Endodermal cell (in vitro differentiated cells): ENCODE measurements around the gene TMEM231. TPM values are rescaled to one million over a fixed set of nuclear protein-coding genes. Genes with fewer than 3 reads are reported as not detected.
"Not testable (repeated sequence)": the region's sequence is repeated elsewhere in the genome, so short reads cannot be mapped to it uniquely, and the experiment has no call there.

Source experiments
- DNase-seq: peaks from one replicate; pipeline ENCODE4 v3.0.0-alpha.2; 2017
- H3K27ac ChIP-seq: 2 replicates; pipeline ENCODE4 v1.5.1; 2013; ENCODE audit warnings: mild to moderate bottlenecking, low read depth, low read length, moderate library complexity
- H3K27me3 ChIP-seq: 2 replicates; pipeline ENCODE4 v1.6.1; 2013; ENCODE audit warnings: mild to moderate bottlenecking, low read length, moderate library complexity; ENCODE audit not compliant: insufficient read depth, control insufficient read depth, poor library complexity, severe bottlenecking
- H3K36me3 ChIP-seq: 2 replicates; pipeline ENCODE4 v1.7.0; 2013; ENCODE audit warnings: mild to moderate bottlenecking, low read length, moderate library complexity; ENCODE audit not compliant: control insufficient read depth, insufficient read depth
- H3K4me1 ChIP-seq: one replicate; pipeline ENCODE4 v1.7.0; 2013; ENCODE audit warnings: low read length; ENCODE audit not compliant: control insufficient read depth, insufficient read depth
- H3K4me3 ChIP-seq: 2 replicates; pipeline ENCODE4 v1.5.1; 2013; ENCODE audit warnings: mild to moderate bottlenecking, low read length, moderate library complexity
- H3K9ac ChIP-seq: 2 replicates; pipeline ENCODE4 v1.6.1; 2013; ENCODE audit warnings: mild to moderate bottlenecking, low read length, moderate library complexity; ENCODE audit not compliant: poor library complexity, severe bottlenecking; ENCODE audit errors: extremely low read depth
- H3K9me3 ChIP-seq: 2 replicates; pipeline ENCODE4 v1.6.1; 2013; ENCODE audit warnings: mild to moderate bottlenecking, low read length, moderate library complexity; ENCODE audit not compliant: control insufficient read depth
- H3K27ac Mint-ChIP-seq: 2 replicates; pipeline ENCODE4 v1.8.0; 2020; ENCODE audit warnings: mixed read lengths
- H3K27me3 Mint-ChIP-seq: 2 replicates; pipeline ENCODE4 v1.8.0; 2021; ENCODE audit warnings: mild to moderate bottlenecking, mixed read lengths; ENCODE audit not compliant: insufficient read depth
- H3K36me3 Mint-ChIP-seq: 2 replicates; pipeline ENCODE4 v1.8.0; 2020; ENCODE audit warnings: low read depth, mixed read lengths
- H3K4me1 Mint-ChIP-seq: 2 replicates; pipeline ENCODE4 v1.8.0; 2020; ENCODE audit warnings: mixed read lengths
- H3K4me3 Mint-ChIP-seq: 2 replicates; pipeline ENCODE4 v1.8.0; 2020; ENCODE audit warnings: mild to moderate bottlenecking, moderate library complexity, mixed read lengths
- H3K9me3 Mint-ChIP-seq: 2 replicates; pipeline ENCODE4 v1.8.0; 2020; ENCODE audit warnings: mild to moderate bottlenecking, mixed read lengths
- CTCF ChIP-seq: fragments of 200-600 bp; sonication (generic); conservative IDR thresholded peaks from 2 replicates; pipeline ENCODE4 v1.5.0; 2021; ENCODE audit warnings: antibody characterized with exemption, mild to moderate bottlenecking
- WGBS, 2 experiments: methylation state at CpG; one replicate each; pipeline versions ENCODE4 v1.1.5 to v1.1.7; 2013; ENCODE audit warnings: missing lambda C conversion rate in 2 of 2, mixed read lengths in 1 of 2; ENCODE audit not compliant: insufficient coverage in 1 of 2, insufficient read length in 1 of 2; 5-methylcytosine and 5-hydroxymethylcytosine counted together
- total RNA-seq, 2 donors: library from RNA; stranded (reverse); fragmentation: NEBNext Ultra II Directional in 1 of 2; extraction: Animal tissue kit (Norgen Biotek cat#: 25700) in 1 of 2; gene quantifications; 2 replicates in 1 of 2; 3 replicates in 1 of 2; pipeline ENCODE4 v1.2.1, GENCODE V29; 2021

TMEM231 gene
- total RNA-seq, 2 donors from 2014 or later, result 11.9 to 15.7 TPM

- H3K36me3 Mint-ChIP-seq, result peaks cover under 1% of the 10 kb centered on the region
- no peaks in the 10 kb centered on the region for H3K4me1 Mint-ChIP-seq
- Histone ChIP-seq H3K4me3 (no peak overlapping the region), H3K9me3 (no peaks in the 10 kb centered on the region), H3K27me3 (no peaks in the 10 kb centered on the region), H3K36me3 (no peaks in the 10 kb centered on the region), H3K4me1 (no peaks in the 10 kb centered on the region), H3K27ac (no peak overlapping the region), H3K9ac (no peak overlapping the region)
- H3K27ac Mint-ChIP-seq, result no peak overlapping the region
- peak; percentile 79 for TF ChIP-seq CTCF
- H3K27me3 Mint-ChIP-seq, result no peaks in the 10 kb centered on the region
- peak; percentile 89 for DNase-seq
- H3K4me3 Mint-ChIP-seq, result no peak overlapping the region
- 74 to 83% methylated on average over 5 to 7 of the region's 7 CpGs for WGBS, 2 experiments
- no peaks in the 10 kb centered on the region for H3K9me3 Mint-ChIP-seq
These were observed 5.8 kb downstream of the TMEM231 start for GRCh38 chr16:75550211-75550662.

GRCh38 chr16:75548456-75548855 is 7.6 kb downstream of the TMEM231 start:
- not testable (repeated sequence) for H3K4me3 Mint-ChIP-seq, H3K4me3 ChIP-seq, H3K27me3 Mint-ChIP-seq, H3K9ac ChIP-seq, H3K36me3 ChIP-seq, H3K27me3 ChIP-seq, H3K9me3 ChIP-seq, H3K27ac ChIP-seq, H3K9me3 Mint-ChIP-seq, H3K4me1 ChIP-seq, H3K4me1 Mint-ChIP-seq, DNase-seq, H3K27ac Mint-ChIP-seq
- 91 to 92% methylated on average over 3 to 9 of the region's 9 CpGs for WGBS, 2 experiments
- H3K36me3 Mint-ChIP-seq, result peaks cover 12% of the 10 kb centered on the region

- no peak overlapping the region for H3K4me3 ChIP-seq
- H3K4me3 Mint-ChIP-seq, result no peak overlapping the region
- H3K27me3 Mint-ChIP-seq, result no peaks in the 10 kb centered on the region
- H3K36me3 Mint-ChIP-seq, result peaks cover 19% of the 10 kb centered on the region
- H3K9me3 Mint-ChIP-seq, result no peaks in the 10 kb centered on the region
- no peak overlapping the region for H3K27ac ChIP-seq
- H3K9ac ChIP-seq, result no peak overlapping the region
- no peak overlapping the region for H3K27ac Mint-ChIP-seq
- peaks cover 2% of the 10 kb centered on the region for H3K4me1 ChIP-seq
- H3K36me3 ChIP-seq, result no peaks in the 10 kb centered on the region
- no peak for TF ChIP-seq CTCF
- no peak for DNase-seq
- WGBS, 2 experiments, result 96 to 97% methylated on average over 7 of the region's 7 CpGs
- no peaks in the 10 kb centered on the region for H3K9me3 ChIP-seq
- no peaks in the 10 kb centered on the region for H3K4me1 Mint-ChIP-seq
- H3K27me3 ChIP-seq, result no peaks in the 10 kb centered on the region
These were observed 9.8 kb downstream of the TMEM231 start for GRCh38 chr16:75546293-75546692.

GRCh38 chr16:75545879-75546278 is 10.2 kb downstream of the TMEM231 start:
- not testable (repeated sequence) for DNase-seq, H3K4me1 Mint-ChIP-seq, H3K27ac ChIP-seq, H3K4me3 Mint-ChIP-seq, H3K4me1 ChIP-seq, H3K4me3 ChIP-seq, H3K9ac ChIP-seq, H3K36me3 ChIP-seq, H3K9me3 Mint-ChIP-seq, H3K27ac Mint-ChIP-seq, H3K9me3 ChIP-seq, H3K27me3 ChIP-seq, H3K27me3 Mint-ChIP-seq
- peaks cover 21% of the 10 kb centered on the region for H3K36me3 Mint-ChIP-seq
- WGBS, 2 experiments, result no CpG with 5 or more reads among the region's 1 CpG

- H3K4me3 Mint-ChIP-seq, H3K9me3 Mint-ChIP-seq, H3K9me3 ChIP-seq, H3K27me3 ChIP-seq, DNase-seq, H3K4me3 ChIP-seq, H3K27ac Mint-ChIP-seq, H3K4me1 ChIP-seq, H3K4me1 Mint-ChIP-seq, H3K27ac ChIP-seq, H3K9ac ChIP-seq, H3K27me3 Mint-ChIP-seq, H3K36me3 ChIP-seq: not testable (repeated sequence)
- peaks cover 25% of the 10 kb centered on the region for H3K36me3 Mint-ChIP-seq
- 93% methylated on average over 8 of the region's 8 CpGs; no CpG with 5 or more reads in 1 of the 2 experiments for WGBS, 2 experiments
These were observed 13.6 kb downstream of the TMEM231 start for GRCh38 chr16:75542462-75542861.
